H9 (cell line): Measurements from ENCODE around the gene SNX2. TPM values are rescaled to one million over a fixed set of nuclear protein-coding genes. Genes with fewer than 3 reads are reported as not detected.
A peak's percentile ranks its signal among the peaks of the same experiment; 100 is the strongest.

Source experiments
- DNase-seq: peaks from one replicate; pipeline ENCODE4 v3.0.0-alpha.2; 2017
- H2AFZ ChIP-seq: one replicate; pipeline ENCODE4 v1.6.1; 2013; ENCODE audit warnings: mild to moderate bottlenecking, low read length, control low read depth, moderate library complexity
- H2AK5ac ChIP-seq: 2 replicates; pipeline ENCODE4 v1.6.1; 2013; ENCODE audit warnings: low read length, control low read depth, mixed read lengths; ENCODE audit not compliant: insufficient read length
- H2BK120ac ChIP-seq: one replicate; pipeline ENCODE4 v1.6.1; 2013; ENCODE audit warnings: low read depth, mild to moderate bottlenecking, low read length, control low read depth, inconsistent platforms; ENCODE audit not compliant: poor library complexity, severe bottlenecking
- H2BK12ac ChIP-seq: 2 replicates; pipeline ENCODE4 v1.6.1; 2013; ENCODE audit warnings: low read length, control low read depth, mixed read lengths, low read depth; ENCODE audit not compliant: insufficient read length
- H2BK15ac ChIP-seq: 2 replicates; pipeline ENCODE4 v1.6.1; 2013; ENCODE audit warnings: low read depth, low read length, control low read depth
- H2BK20ac ChIP-seq: one replicate; pipeline ENCODE4 v1.6.1; 2013; ENCODE audit warnings: low read depth, mild to moderate bottlenecking, low read length, control low read depth, inconsistent platforms; ENCODE audit not compliant: poor library complexity, severe bottlenecking
- H2BK5ac ChIP-seq: 2 replicates; pipeline ENCODE4 v1.6.1; 2013; ENCODE audit warnings: low read length, control low read depth, mixed read lengths; ENCODE audit not compliant: insufficient read length
- H3K14ac ChIP-seq: 2 replicates; pipeline ENCODE4 v1.6.1; 2013; ENCODE audit warnings: low read length, control low read depth; ENCODE audit not compliant: insufficient read depth
- H3K18ac ChIP-seq: 2 replicates; pipeline ENCODE4 v1.6.1; 2013; ENCODE audit warnings: low read depth, mild to moderate bottlenecking, mixed read lengths, low read length, control low read depth; ENCODE audit not compliant: insufficient read length
- H3K23ac ChIP-seq: 2 replicates; pipeline ENCODE4 v1.6.1; 2013; ENCODE audit warnings: low read length, control low read depth, mixed read lengths, low read depth; ENCODE audit not compliant: insufficient read length
- H3K23me2 ChIP-seq: 2 replicates; pipeline ENCODE4 v1.6.1; 2013; ENCODE audit warnings: low read depth, mild to moderate bottlenecking, mixed read lengths, low read length, control low read depth; ENCODE audit not compliant: insufficient read length, poor library complexity, severe bottlenecking
- H3K27ac ChIP-seq: 2 replicates; pipeline ENCODE4 v1.5.1; 2013; ENCODE audit warnings: low read length, control low read depth, mixed read lengths, low read depth; ENCODE audit not compliant: insufficient read length
- H3K27me3 ChIP-seq: 2 replicates; pipeline ENCODE4 v1.6.1; 2013; ENCODE audit warnings: low read length, control low read depth, inconsistent platforms; ENCODE audit not compliant: insufficient read depth
- H3K4ac ChIP-seq: 2 replicates; pipeline ENCODE4 v1.6.1; 2013; ENCODE audit warnings: low read depth, mild to moderate bottlenecking, control low read depth, inconsistent platforms, low read length, moderate library complexity
- H3K4me1 ChIP-seq: 2 replicates; pipeline ENCODE4 v1.6.1; 2013; ENCODE audit warnings: low read length, control low read depth, inconsistent platforms; ENCODE audit not compliant: insufficient read depth
- H3K4me2 ChIP-seq: 2 replicates; pipeline ENCODE4 v1.6.1; 2013; ENCODE audit warnings: low read length, control low read depth, mixed read lengths; ENCODE audit not compliant: insufficient read length, insufficient read depth
- H3K56ac ChIP-seq: 2 replicates; pipeline ENCODE4 v1.6.1; 2013; ENCODE audit warnings: low read depth, mild to moderate bottlenecking, mixed read lengths, low read length, control low read depth; ENCODE audit not compliant: insufficient read length
- H3K79me1 ChIP-seq: 2 replicates; pipeline ENCODE4 v1.6.1; 2013; ENCODE audit warnings: low read depth, mild to moderate bottlenecking, moderate library complexity, low read length, control low read depth, inconsistent platforms; ENCODE audit not compliant: insufficient read depth, poor library complexity, severe bottlenecking
- H3K79me2 ChIP-seq: 2 replicates; pipeline ENCODE4 v1.6.1; 2013; ENCODE audit warnings: low read length, control low read depth, inconsistent platforms; ENCODE audit not compliant: insufficient read depth
- H3K9ac ChIP-seq: 2 replicates; pipeline ENCODE4 v1.6.1; 2013; ENCODE audit warnings: low read length, control low read depth, mixed read lengths; ENCODE audit not compliant: insufficient read length; ENCODE audit errors: extremely low read depth
- H3K9me3 ChIP-seq: one replicate; pipeline ENCODE4 v1.6.1; 2013; ENCODE audit warnings: low read depth, low read length, inconsistent platforms; ENCODE audit not compliant: control insufficient read depth
- H3T11ph ChIP-seq: one replicate; pipeline ENCODE4 v1.6.1; 2013; ENCODE audit warnings: mild to moderate bottlenecking, low read length, control low read depth, inconsistent platforms
- H4K20me1 ChIP-seq: one replicate; pipeline ENCODE4 v1.6.1; 2013; ENCODE audit not compliant: control insufficient read depth, insufficient read length, insufficient read depth
- H4K5ac ChIP-seq: 2 replicates; pipeline ENCODE4 v1.6.1; 2013; ENCODE audit warnings: low read depth, mild to moderate bottlenecking, mixed read lengths, low read length, control low read depth; ENCODE audit not compliant: insufficient read length
- H4K8ac ChIP-seq: replicated peaks from 2 replicates; pipeline ENCODE4 v1.6.1; 2013; ENCODE audit warnings: low read length, control low read depth, mixed read lengths, low read depth; ENCODE audit not compliant: insufficient read length
- H4K91ac ChIP-seq: 2 replicates; pipeline ENCODE4 v1.6.1; 2013; ENCODE audit warnings: low read depth, mild to moderate bottlenecking, moderate library complexity, mixed read lengths, low read length, control low read depth; ENCODE audit not compliant: insufficient read length
- H3K27ac Mint-ChIP-seq, 3 experiments: 2 replicates in 2 of 3; 3 replicates in 1 of 3; pipeline ENCODE4 v1.8.0; 2020 to 2021; ENCODE audit warnings: mixed read lengths in 3 of 3, mild to moderate bottlenecking in 1 of 3, moderate library complexity in 1 of 3
- H3K27me3 Mint-ChIP-seq: 2 replicates; pipeline ENCODE4 v1.8.0; 2021; ENCODE audit warnings: low read depth, mild to moderate bottlenecking, moderate library complexity, mixed read lengths
- H3K36me3 Mint-ChIP-seq, 3 experiments: 2 replicates in 2 of 3; 3 replicates in 1 of 3; pipeline ENCODE4 v1.8.0; 2020 to 2021; ENCODE audit warnings: low read depth in 3 of 3, mixed read lengths in 3 of 3; ENCODE audit not compliant: insufficient read depth in 1 of 3
- H3K4me1 Mint-ChIP-seq, 2 experiments: 2 replicates each; pipeline ENCODE4 v1.8.0; 2020; ENCODE audit warnings: mixed read lengths in 2 of 2
- H3K4me3 Mint-ChIP-seq, 2 experiments: 2 replicates in 1 of 2; 3 replicates in 1 of 2; pipeline ENCODE4 v1.8.0; 2020 to 2021; ENCODE audit warnings: mild to moderate bottlenecking in 2 of 2, mixed read lengths in 2 of 2, moderate library complexity in 1 of 2
- H3K9me3 Mint-ChIP-seq, 2 experiments: 2 replicates in 1 of 2; 3 replicates in 1 of 2; pipeline ENCODE4 v1.8.0; 2020; ENCODE audit warnings: mild to moderate bottlenecking in 2 of 2, mixed read lengths in 2 of 2, moderate library complexity in 1 of 2
- WGBS: extraction: QIAGEN DNeasy Blood & Tissue Kit; methylation state at CpG from one replicate; pipeline ENCODE4 v1.1.7; 2013; ENCODE audit warnings: missing lambda C conversion rate, low lambda C conversion rate, mixed read lengths; ENCODE audit not compliant: insufficient read length; ENCODE audit errors: extremely low coverage; 5-methylcytosine and 5-hydroxymethylcytosine counted together
- total RNA-seq: library from RNA; stranded (reverse); gene quantifications from 2 replicates; pipeline ENCODE4 v1.2.1, GENCODE V29; 2021
- TF ChIP-seq, protein P1 (sequence below): fragments of 200-600 bp; sonication (generic); conservative IDR thresholded peaks from 3 replicates; pipeline ENCODE4 v1.8.0; 2021; ENCODE audit warnings: antibody characterized with exemption, mild to moderate bottlenecking

The SNX2 gene
- total RNA-seq, 1 experiment from 2014 or later: 62.6 TPM

DNA sequence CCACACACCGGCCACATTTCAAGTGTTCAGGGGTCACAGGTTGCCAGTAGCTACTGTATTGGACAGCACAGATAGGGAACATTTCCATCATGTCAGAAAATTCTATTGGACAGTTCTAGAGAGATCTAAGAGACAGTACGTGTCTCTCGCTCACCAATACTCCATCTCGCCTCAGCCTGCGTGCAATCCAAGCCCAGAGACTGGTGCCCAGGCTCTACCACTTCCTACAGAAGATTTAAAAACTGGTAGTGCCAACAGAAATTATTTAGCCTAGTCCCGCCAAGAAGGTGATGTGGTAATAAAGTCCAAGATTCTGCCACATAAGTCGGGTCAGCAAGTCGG is 390 bp upstream of the SNX2 start:
- H3K27me3 ChIP-seq: no peaks in the 10 kb centered on the region
- H3K23ac ChIP-seq: no peak overlapping the region
- Mint-ChIP-seq H3K27ac (no peak overlapping the region), H3K36me3 (no peaks in the 10 kb centered on the region; a peak in 1 of 7 replicates), H3K9me3 (no peaks in the 10 kb centered on the region), H3K27me3 (peaks cover 11% of the 10 kb centered on the region), H3K4me3 (peak overlapping the region; percentile 97 to 99), H3K4me1 (peaks cover 14 to 15% of the 10 kb centered on the region in 2 experiments)
- no peak overlapping the region for H3K18ac ChIP-seq
- H3K56ac ChIP-seq: no peak overlapping the region
- no peak overlapping the region for H3K4ac ChIP-seq
- peak overlapping the region; percentile 31 for H3K9ac ChIP-seq
- peak overlapping the region; percentile 93 for H2AFZ ChIP-seq
- no peak overlapping the region for H2BK15ac ChIP-seq
- H3K14ac ChIP-seq: no peak overlapping the region
- WGBS: no CpG with 5 or more reads among the region's 8 CpGs
- no peaks in the 10 kb centered on the region for H4K20me1 ChIP-seq
- H2BK5ac ChIP-seq: no peak overlapping the region
- H3K79me2 ChIP-seq: peaks cover 11% of the 10 kb centered on the region; the same call in 1 of the 2 replicates
- H3K23me2 ChIP-seq: peaks cover 14% of the 10 kb centered on the region
- no peak overlapping the region for H3K27ac ChIP-seq
- H2AK5ac ChIP-seq: no peak overlapping the region
- no peaks in the 10 kb centered on the region for H3K9me3 ChIP-seq
- no peak overlapping the region for H3T11ph ChIP-seq
- H4K91ac ChIP-seq: no peak overlapping the region
- H2BK12ac ChIP-seq: no peak overlapping the region
- peak overlapping the region; percentile 87 for H3K4me2 ChIP-seq
- no peaks in the 10 kb centered on the region for H3K79me1 ChIP-seq
- TF ChIP-seq, protein P1, sequence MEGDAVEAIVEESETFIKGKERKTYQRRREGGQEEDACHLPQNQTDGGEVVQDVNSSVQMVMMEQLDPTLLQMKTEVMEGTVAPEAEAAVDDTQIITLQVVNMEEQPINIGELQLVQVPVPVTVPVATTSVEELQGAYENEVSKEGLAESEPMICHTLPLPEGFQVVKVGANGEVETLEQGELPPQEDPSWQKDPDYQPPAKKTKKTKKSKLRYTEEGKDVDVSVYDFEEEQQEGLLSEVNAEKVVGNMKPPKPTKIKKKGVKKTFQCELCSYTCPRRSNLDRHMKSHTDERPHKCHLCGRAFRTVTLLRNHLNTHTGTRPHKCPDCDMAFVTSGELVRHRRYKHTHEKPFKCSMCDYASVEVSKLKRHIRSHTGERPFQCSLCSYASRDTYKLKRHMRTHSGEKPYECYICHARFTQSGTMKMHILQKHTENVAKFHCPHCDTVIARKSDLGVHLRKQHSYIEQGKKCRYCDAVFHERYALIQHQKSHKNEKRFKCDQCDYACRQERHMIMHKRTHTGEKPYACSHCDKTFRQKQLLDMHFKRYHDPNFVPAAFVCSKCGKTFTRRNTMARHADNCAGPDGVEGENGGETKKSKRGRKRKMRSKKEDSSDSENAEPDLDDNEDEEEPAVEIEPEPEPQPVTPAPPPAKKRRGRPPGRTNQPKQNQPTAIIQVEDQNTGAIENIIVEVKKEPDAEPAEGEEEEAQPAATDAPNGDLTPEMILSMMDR: no peak
- no peak for DNase-seq
- H4K8ac ChIP-seq: no peak overlapping the region
- no peak overlapping the region for H2BK20ac ChIP-seq
- no peak overlapping the region for H2BK120ac ChIP-seq
- H4K5ac ChIP-seq: no peak overlapping the region
- H3K4me1 ChIP-seq: no peaks in the 10 kb centered on the region; the same call in 1 of the 2 replicates
